Measurements from ENCODE around the gene CABP1. TPM values are rescaled to one million over a fixed set of nuclear protein-coding genes. Genes with fewer than 3 reads are reported as not detected.

The CABP1 gene
- 1 to 10 TPM in 1 of 4 donors, under 1 TPM in 2, not detected in 1; 0.52 to 1.6 (median 0.62) TPM for total RNA-seq

DNA sequence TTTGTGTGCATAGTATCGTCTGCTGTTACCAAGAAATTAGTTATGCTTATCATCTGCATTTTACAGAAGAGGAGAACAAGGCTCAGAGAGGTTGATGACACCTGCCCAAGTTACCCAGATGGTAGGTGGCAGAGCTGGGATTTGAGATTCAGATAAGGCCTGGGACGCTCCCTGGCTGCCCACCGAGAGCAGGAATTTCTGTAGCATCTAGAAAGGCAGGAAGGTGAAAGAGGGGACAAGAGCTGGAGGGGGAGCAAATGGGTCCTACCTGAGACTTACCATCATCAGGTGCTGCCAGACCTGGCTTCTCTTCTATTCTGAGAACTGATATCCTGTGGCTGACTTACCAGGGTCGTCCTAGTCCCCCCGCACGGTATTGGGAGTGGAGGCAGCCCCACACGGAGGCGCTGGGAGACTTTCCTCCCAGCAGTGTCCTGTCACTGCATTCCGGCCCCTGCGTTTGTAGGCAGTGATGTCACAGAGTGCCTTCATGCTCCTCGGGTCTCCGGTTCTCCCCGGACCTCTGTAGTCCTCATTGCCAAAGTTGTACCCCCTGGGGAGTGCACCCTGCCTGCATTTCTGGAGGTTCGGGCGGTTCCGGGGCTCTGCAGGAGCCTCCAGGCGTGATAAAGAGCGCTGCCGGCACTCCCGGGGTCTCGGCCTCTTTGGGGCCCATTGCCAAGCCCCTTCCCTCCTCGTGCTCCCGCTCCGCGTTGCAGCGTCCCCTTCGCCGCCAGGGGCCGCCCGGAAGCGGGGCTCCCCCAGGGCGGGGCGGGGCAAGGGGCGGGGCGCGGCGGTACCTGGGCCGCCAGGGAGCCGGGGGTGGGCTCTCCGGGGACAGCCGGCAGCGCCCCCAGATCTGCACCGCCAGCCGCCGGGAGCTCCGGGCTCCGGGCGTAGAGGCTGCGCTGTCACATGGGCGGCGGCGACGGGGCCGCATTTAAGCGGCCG, at the start of gene CABP1:
Gene CABP1, plus strand, starts transcription at position 856 of the 951 bp plus-strand sequence. Its CDS starts 60 bp downstream, at position 916.
- H3K9me3 ChIP-seq: no peaks in the 10 kb centered on the region
- peaks cover 3 to 5% of the 10 kb centered on the region in 2 donors for H3K4me1 ChIP-seq
- peak; percentile 35 to 45 for ATAC-seq
- intact Hi-C loops (cut with DNase I; ENCODE audit: low total_unique reads): loop anchor here (10.0 kb wide), 2 partner anchors 195 to 455 kb away; partner anchors contain the start of genes GATC and TRIAP1
- H3K4me3 ChIP-seq: peak within 1 kb of the TSS; percentile 35 to 67 (median 50)
- DNase-seq: no peak
- H3K27ac ChIP-seq: no peak within 1 kb of the TSS
- no peak for TF ChIP-seq POLR2A (IDR thresholded peaks at IDR 0.05)
- TF ChIP-seq, protein P1, sequence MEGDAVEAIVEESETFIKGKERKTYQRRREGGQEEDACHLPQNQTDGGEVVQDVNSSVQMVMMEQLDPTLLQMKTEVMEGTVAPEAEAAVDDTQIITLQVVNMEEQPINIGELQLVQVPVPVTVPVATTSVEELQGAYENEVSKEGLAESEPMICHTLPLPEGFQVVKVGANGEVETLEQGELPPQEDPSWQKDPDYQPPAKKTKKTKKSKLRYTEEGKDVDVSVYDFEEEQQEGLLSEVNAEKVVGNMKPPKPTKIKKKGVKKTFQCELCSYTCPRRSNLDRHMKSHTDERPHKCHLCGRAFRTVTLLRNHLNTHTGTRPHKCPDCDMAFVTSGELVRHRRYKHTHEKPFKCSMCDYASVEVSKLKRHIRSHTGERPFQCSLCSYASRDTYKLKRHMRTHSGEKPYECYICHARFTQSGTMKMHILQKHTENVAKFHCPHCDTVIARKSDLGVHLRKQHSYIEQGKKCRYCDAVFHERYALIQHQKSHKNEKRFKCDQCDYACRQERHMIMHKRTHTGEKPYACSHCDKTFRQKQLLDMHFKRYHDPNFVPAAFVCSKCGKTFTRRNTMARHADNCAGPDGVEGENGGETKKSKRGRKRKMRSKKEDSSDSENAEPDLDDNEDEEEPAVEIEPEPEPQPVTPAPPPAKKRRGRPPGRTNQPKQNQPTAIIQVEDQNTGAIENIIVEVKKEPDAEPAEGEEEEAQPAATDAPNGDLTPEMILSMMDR (IDR thresholded peaks at IDR 0.05 in 4 of 5, conservative IDR thresholded peaks at IDR 0.05 in 1 of 5): peak in 2 of 5 experiments; percentile 32 to 38
- in situ Hi-C loops (cut with MboI; ENCODE audit: low sequenced_read_pairs in 4 of 4): loop anchor here in 3 of 4 donors (5.0 to 25.0 kb wide), 4 partner anchors 55 to 472 kb away; partner anchors contain the start of genes HNF1A (in 2 of the 3), POP5 (in 1 of the 3) and UNC119B (in 1 of the 3)
- peaks cover 31 to 41% (median 41%) of the 10 kb centered on the region in 3 donors for H3K27me3 ChIP-seq
- no peaks in the 10 kb centered on the region for H3K36me3 ChIP-seq

DNA sequence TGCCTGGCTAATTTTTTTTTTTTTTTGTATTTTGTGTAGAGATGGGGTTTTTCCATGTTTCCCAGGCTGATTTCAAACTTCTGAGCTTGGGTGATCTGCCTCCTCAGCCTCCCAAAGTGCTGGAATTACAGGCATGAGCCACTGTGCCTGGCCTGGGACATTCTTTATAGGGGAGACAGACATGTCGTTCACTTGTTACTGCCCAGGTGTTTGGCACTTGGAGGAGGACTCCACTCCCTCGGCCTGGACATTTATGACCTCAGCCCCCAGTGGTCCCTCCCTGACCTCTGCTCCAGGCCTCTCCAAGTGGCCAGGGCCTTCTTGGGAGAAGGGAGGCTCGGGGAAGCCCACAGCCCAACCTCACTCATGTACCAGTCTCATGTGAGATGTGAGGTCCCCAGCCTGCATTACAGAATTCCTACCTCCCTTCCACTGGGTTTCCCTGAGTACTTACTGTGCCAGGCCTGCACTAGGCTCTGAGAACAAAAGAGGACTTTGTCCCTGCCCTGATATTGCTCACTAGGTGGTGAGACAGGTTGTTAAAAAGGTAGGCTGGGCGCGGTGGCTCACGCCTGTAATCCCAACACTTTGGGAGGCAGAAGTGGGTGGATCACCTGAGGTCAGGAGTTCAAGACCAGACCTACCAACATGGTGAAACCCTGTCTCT, 49.6 kb upstream of the CABP1 start:
- DNase-seq (no peak), ATAC-seq (no peak)
- no peaks in the 10 kb centered on the region for H3K9me3 ChIP-seq
- in situ Hi-C loops (cut with MboI; ENCODE audit: low sequenced_read_pairs in 4 of 4) (no loop called here), intact Hi-C loops (cut with DNase I; ENCODE audit: low total_unique reads) (no loop called here)
- TF ChIP-seq, protein P1 (IDR thresholded peaks at IDR 0.05 in 4 of 5, conservative IDR thresholded peaks at IDR 0.05 in 1 of 5): no peak
- TF ChIP-seq POLR2A (IDR thresholded peaks at IDR 0.05): no peak
- no peak overlapping the region for H3K4me3 ChIP-seq
- no peaks in the 10 kb centered on the region for H3K36me3 ChIP-seq
- peak overlapping the region in 1 of 4 donors; percentile 96 for H3K27ac ChIP-seq
- H3K27me3 ChIP-seq: no peaks in the 10 kb centered on the region
- H3K4me1 ChIP-seq: peaks cover 15% of the 10 kb centered on the region in 2 donors

DNA sequence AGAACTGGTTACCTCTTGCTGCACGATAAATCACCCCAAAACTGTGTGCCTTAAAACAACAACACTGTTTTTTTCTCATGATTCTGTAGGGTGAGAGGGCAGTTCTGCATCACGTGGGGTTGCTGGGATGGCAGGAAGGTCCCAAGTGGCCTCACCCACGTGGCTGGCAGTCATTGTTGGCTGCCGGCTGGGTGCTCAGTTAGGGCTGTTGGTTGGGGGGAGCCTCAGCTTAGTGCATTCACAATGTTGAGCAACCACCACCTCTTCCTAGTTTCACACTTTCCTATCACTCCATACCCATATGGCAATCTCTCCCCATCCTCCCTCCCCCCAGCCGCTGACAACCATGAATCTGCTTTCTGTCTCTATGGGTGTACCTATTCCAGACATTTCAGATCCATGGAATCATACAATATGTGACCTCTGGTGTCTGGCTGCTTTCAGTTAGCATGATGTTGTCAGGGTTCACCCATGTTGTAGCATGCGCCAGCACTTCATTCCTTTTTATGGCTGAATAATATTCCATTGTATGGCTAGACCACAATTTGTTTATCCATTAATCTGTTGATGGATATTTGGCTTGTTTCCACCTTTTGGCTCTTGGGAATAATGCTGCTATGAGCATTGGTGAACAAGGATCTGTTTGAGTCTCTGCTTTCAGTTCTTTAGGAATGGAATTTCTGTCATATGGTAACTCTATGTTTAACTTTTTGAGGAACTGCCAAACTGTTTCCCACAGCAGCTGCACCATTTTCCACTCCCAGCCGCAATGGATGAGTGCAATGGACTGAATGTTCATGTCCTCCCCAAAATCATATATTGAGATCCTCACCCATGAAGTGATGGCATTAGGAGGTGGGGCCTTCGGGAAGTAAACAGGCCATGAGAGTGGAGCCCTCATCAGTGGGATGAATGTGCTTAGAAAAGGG, 48.0 kb upstream of the CABP1 start:
- no peaks in the 10 kb centered on the region for H3K27me3 ChIP-seq
- DNase-seq (no peak), ATAC-seq (no peak)
- H3K4me3 ChIP-seq: no peak overlapping the region
- no peak for TF ChIP-seq POLR2A (IDR thresholded peaks at IDR 0.05)
- TF ChIP-seq, protein P1 (IDR thresholded peaks at IDR 0.05 in 4 of 5, conservative IDR thresholded peaks at IDR 0.05 in 1 of 5): no peak
- H3K36me3 ChIP-seq: no peaks in the 10 kb centered on the region
- in situ Hi-C loops (cut with MboI; ENCODE audit: low sequenced_read_pairs in 4 of 4): no loop called here
- peaks cover 15% of the 10 kb centered on the region in 2 donors for H3K4me1 ChIP-seq
- no peaks in the 10 kb centered on the region for H3K9me3 ChIP-seq
- intact Hi-C loops (cut with DNase I; ENCODE audit: low total_unique reads): no loop called here
- H3K27ac ChIP-seq: no peak overlapping the region

DNA sequence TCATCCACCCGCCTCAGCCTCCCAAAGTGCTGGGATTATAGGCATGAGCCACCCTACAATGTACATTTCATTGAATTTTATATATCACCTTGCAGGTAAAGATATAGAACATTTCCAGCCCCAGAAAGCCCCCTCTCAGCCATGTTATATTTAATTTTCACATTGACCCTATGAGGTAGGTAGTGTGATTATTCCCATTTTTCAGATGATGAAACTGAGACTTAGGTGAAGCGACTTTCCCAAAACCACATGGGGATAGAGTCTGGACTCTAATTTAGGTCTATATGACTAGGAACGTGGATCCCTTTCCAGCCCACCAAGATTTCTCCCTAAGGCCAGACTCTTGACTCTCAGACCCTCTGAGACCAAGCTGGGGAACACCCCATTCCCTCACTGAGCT, 43.5 kb upstream of the CABP1 start:
- Histone ChIP-seq H3K27me3 (no peaks in the 10 kb centered on the region), H3K36me3 (no peaks in the 10 kb centered on the region), H3K4me3 (no peak overlapping the region), H3K9me3 (no peaks in the 10 kb centered on the region), H3K27ac (no peak overlapping the region), H3K4me1 (peaks cover 0 to 5% of the 10 kb centered on the region in 2 donors)
- in situ Hi-C loops (cut with MboI; ENCODE audit: low sequenced_read_pairs in 4 of 4) (no loop called here), intact Hi-C loops (cut with DNase I; ENCODE audit: low total_unique reads) (no loop called here)
- DNase-seq (no peak), ATAC-seq (no peak)
- TF ChIP-seq, protein P1 (IDR thresholded peaks at IDR 0.05 in 4 of 5, conservative IDR thresholded peaks at IDR 0.05 in 1 of 5): no peak
- TF ChIP-seq POLR2A (IDR thresholded peaks at IDR 0.05): no peak

Data from gastrocnemius medialis (tissue), 4 donors.